ENCODE results near the gene FHOD1. TPM values are rescaled to one million over a fixed set of nuclear protein-coding genes. Genes with fewer than 3 reads are reported as not detected.
A peak's percentile ranks its signal among the peaks of the same experiment; 100 is the strongest.

The FHOD1 gene
- total RNA-seq, 1 donor from 2014 or later: 28.7 TPM

GRCh38 chr16:67181346-67181745 is 65.9 kb downstream of the FHOD1 start:
- Mint-ChIP-seq H3K4me3 (no peak overlapping the region), H3K9me3 (no peaks in the 10 kb centered on the region), H3K4me1 (peaks cover 28% of the 10 kb centered on the region), H3K36me3 (peaks cover 3% of the 10 kb centered on the region), H3K27me3 (ENCODE audit: low read depth) (peaks cover 23% of the 10 kb centered on the region), H3K27ac (no peak overlapping the region)
- no peak for TF ChIP-seq CTCF (IDR thresholded peaks at IDR 0.05; ENCODE audit: unreplicated experiment)
- DNase-seq (ENCODE audit: low spot score in 2 of 2, unreplicated experiment in 2 of 2): no peak

- Mint-ChIP-seq H3K27ac (no peak overlapping the region), H3K4me1 (peaks cover 21% of the 10 kb centered on the region)
- TF ChIP-seq CTCF (IDR thresholded peaks at IDR 0.05; ENCODE audit: unreplicated experiment): no peak
Observed at GRCh38 chr16:67180166-67180565, 67.1 kb downstream of the FHOD1 start.

GRCh38 chr16:67179421-67180080 is 67.7 kb downstream of the FHOD1 start:
- Mint-ChIP-seq H3K27me3 (ENCODE audit: low read depth) (peaks cover 22% of the 10 kb centered on the region), H3K27ac (no peak overlapping the region), H3K4me1 (peaks cover 16% of the 10 kb centered on the region), H3K36me3 (peaks cover 3% of the 10 kb centered on the region), H3K9me3 (no peaks in the 10 kb centered on the region), H3K4me3 (no peak overlapping the region)
- no peak for TF ChIP-seq CTCF (IDR thresholded peaks at IDR 0.05; ENCODE audit: unreplicated experiment)
- no peak for DNase-seq (ENCODE audit: low spot score in 2 of 2, unreplicated experiment in 2 of 2)

More at GRCh38 chr16:67180166-67180565, 67.1 kb downstream of the FHOD1 start:
- Mint-ChIP-seq H3K36me3 (peaks cover 3% of the 10 kb centered on the region), H3K4me3 (no peak overlapping the region), H3K27me3 (ENCODE audit: low read depth) (peaks cover 23% of the 10 kb centered on the region), H3K9me3 (no peaks in the 10 kb centered on the region)
- no peak for DNase-seq (ENCODE audit: low spot score in 2 of 2, unreplicated experiment in 2 of 2)

Small RNA genes lying within 50 kb of the gene (microRNA-seq; reads per million reads assigned to microRNA genes)
- 326 reads per million, percentile 70 among the genes with 10 or more reads in this experiment for gene MIR328

Other genes starting within 250 kb of the FHOD1 start
- 69.3 to 82.6 TPM (median 74.6 TPM) in 3 replicates for gene CBFB, start 218.3 kb downstream of the FHOD1 start, total RNA-seq
- 20.9 to 22.4 TPM (median 21.5 TPM) in 3 replicates for gene PHAF1, start 137.5 kb downstream of the FHOD1 start, total RNA-seq
- 20.1 to 21.4 TPM (median 20.6 TPM) in 3 replicates for gene B3GNT9, start 96.5 kb downstream of the FHOD1 start, total RNA-seq
- 7.2 to 7.8 TPM (median 7.8 TPM) in 3 replicates for gene TRADD, start 87.6 kb downstream of the FHOD1 start, total RNA-seq
- 8.1 to 8.9 TPM (median 8.2 TPM) in 3 replicates for gene FBXL8, start 87.5 kb downstream of the FHOD1 start, total RNA-seq
- gene HSF4, start 82.7 kb downstream of the FHOD1 start, total RNA-seq: 10.7 to 14.2 TPM (median 13.1 TPM) in 3 replicates
- gene NOL3, start 76.9 kb downstream of the FHOD1 start, total RNA-seq: 14.0 to 15.5 TPM (median 14.2 TPM) in 3 replicates
- 121 to 131 TPM (median 129 TPM) in 3 replicates for gene MATCAP1, start 63.5 kb downstream of the FHOD1 start, total RNA-seq
- gene EXOC3L1, start 57.3 kb downstream of the FHOD1 start, total RNA-seq: 0.23 to 0.40 TPM in 2 of 3 replicates, not detected in the other
- gene E2F4, start 55.3 kb downstream of the FHOD1 start, total RNA-seq: 78.3 to 80.2 TPM (median 79.5 TPM) in 3 replicates
- gene ELMO3, start 48.4 kb downstream of the FHOD1 start, total RNA-seq: 9.3 to 10.0 TPM (median 9.7 TPM) in 3 replicates
- gene TMEM208, start 20.4 kb downstream of the FHOD1 start, total RNA-seq: 35.8 to 38.4 TPM (median 36.3 TPM) in 3 replicates
- gene SLC9A5, start 1.5 kb upstream of the FHOD1 start, total RNA-seq: 2.9 to 3.5 TPM (median 3.3 TPM) in 3 replicates
- gene PLEKHG4, start 32.1 kb upstream of the FHOD1 start, total RNA-seq: 13.4 to 15.5 TPM (median 15.4 TPM) in 3 replicates
- gene KCTD19, start 79.3 kb upstream of the FHOD1 start, total RNA-seq: 0.52 to 1.1 TPM (median 0.84 TPM) in 3 replicates
- gene LRRC36, start 79.3 kb upstream of the FHOD1 start, total RNA-seq: 0.20 to 0.55 TPM (median 0.36 TPM) in 3 replicates
- 5.5 to 6.2 TPM (median 5.7 TPM) in 3 replicates for gene TPPP3, start 146.0 kb upstream of the FHOD1 start, total RNA-seq
- 14.5 to 16.7 TPM (median 15.4 TPM) in 3 replicates for gene ZDHHC1, start 169.0 kb upstream of the FHOD1 start, total RNA-seq
- 3.0 to 4.1 TPM (median 3.7 TPM) in 3 replicates for gene HSD11B2, start 183.6 kb upstream of the FHOD1 start, total RNA-seq
- gene ATP6V0D1, start 233.7 kb upstream of the FHOD1 start, total RNA-seq: 50.9 to 53.7 TPM (median 53.2 TPM) in 3 replicates
- not detected in 3 replicates for gene AGRP, start 236.1 kb upstream of the FHOD1 start, total RNA-seq